HG03378 (cell line): ENCODE data around the gene PLD1.
A peak's percentile ranks its signal among the peaks of the same experiment; 100 is the strongest.
"Not testable (repeated sequence)": the region's sequence is repeated elsewhere in the genome, so short reads cannot be mapped to it uniquely, and the experiment has no call there.

Experiments
- ATAC-seq: cut with Tn5 transposase; IDR thresholded peaks from one replicate; pipeline ENCODE4 v1.9.1; 2021; ENCODE audit warnings: mild to moderate bottlenecking, moderate library complexity; ENCODE audit not compliant: unreplicated experiment

PLD1 gene

GRCh38 chr3:171809861-171810628 lies at the start of gene PLD1:
Gene PLD1 (minus strand): TSS chr3:171810483. CDS start chr3:171738051, 72,432 bp downstream.
- peak; percentile 26 for ATAC-seq

GRCh38 chr3:171858770-171859169 lies 48.5 kb upstream of the PLD1 start:
- not testable (repeated sequence) for ATAC-seq

- no peak for ATAC-seq
Observed at GRCh38 chr3:171854649-171855305, 44.5 kb upstream of the PLD1 start.

- ATAC-seq, result no peak
Observed at GRCh38 chr3:171851660-171852058, 41.4 kb upstream of the PLD1 start.

- no peak for ATAC-seq
Observed at GRCh38 chr3:171850960-171851659, 40.8 kb upstream of the PLD1 start.

- no peak for ATAC-seq
Observed at GRCh38 chr3:171850320-171850959, 40.2 kb upstream of the PLD1 start.

GRCh38 chr3:171849617-171850319 lies 39.5 kb upstream of the PLD1 start:
- ATAC-seq, result no peak

- ATAC-seq, result no peak
Observed at GRCh38 chr3:171847595-171848259, 37.4 kb upstream of the PLD1 start.

GRCh38 chr3:171847133-171847532 lies 36.9 kb upstream of the PLD1 start:
- ATAC-seq, result no peak

- peak; percentile 97 for ATAC-seq
Observed at GRCh38 chr3:171846597-171846996, 36.3 kb upstream of the PLD1 start.

GRCh38 chr3:171845481-171846284 lies 35.4 kb upstream of the PLD1 start:
- ATAC-seq, result no peak

GRCh38 chr3:171844873-171845272 lies 34.6 kb upstream of the PLD1 start:
- ATAC-seq, result no peak

- no peak for ATAC-seq
Observed at GRCh38 chr3:171842864-171843518, 32.7 kb upstream of the PLD1 start, which contains the start of gene TMEM212. Gene TMEM212 (plus strand): TSS chr3:171843349. CDS start chr3:171843384, 35 bp downstream.

GRCh38 chr3:171841620-171842000 lies 31.3 kb upstream of the PLD1 start:
- no peak for ATAC-seq

GRCh38 chr3:171840811-171841619 lies 30.7 kb upstream of the PLD1 start:
- no peak for ATAC-seq

GRCh38 chr3:171840445-171840810 lies 30.1 kb upstream of the PLD1 start:
- ATAC-seq, result no peak

- no peak for ATAC-seq
Observed at GRCh38 chr3:171839270-171839669, 29.0 kb upstream of the PLD1 start.

GRCh38 chr3:171838218-171838720 lies 28.0 kb upstream of the PLD1 start:
- ATAC-seq, result no peak
